ENCODE measurements around the gene MMAB.

- TF ChIP-seq CTCF (conservative IDR thresholded peaks at IDR 0.05) = no peak
- TF ChIP-seq ZFX (IDR thresholded peaks at IDR 0.05) = no peak
Observed at GRCh38 chr12:109571773-109572505, 1.4 kb downstream of the MMAB start.
